GM20000 (cell line): ENCODE measurements around the gene TMEM151A.

Experiments used
- DNase-seq: peaks from one replicate; pipeline ENCODE4 v3.0.0; 2012; ENCODE audit warnings: low spot score
- CTCF ChIP-seq: IDR thresholded peaks from 2 replicates; pipeline ENCODE4 v1.5.1; 2012; ENCODE audit warnings: mild to moderate bottlenecking, control low read depth; ENCODE audit errors: extremely low read depth, missing control alignments

The TMEM151A gene

GRCh38 chr11:66264383-66264782 lies 27.3 kb upstream of the TMEM151A start:
- TF ChIP-seq CTCF: no peak
- no peak for DNase-seq

- peak; percentile 28 for TF ChIP-seq CTCF
- no peak for DNase-seq
Measured at GRCh38 chr11:66264914-66265313, 26.8 kb upstream of the TMEM151A start.

- no peak for DNase-seq
- no peak for TF ChIP-seq CTCF
Measured at GRCh38 chr11:66265531-66266377, 25.9 kb upstream of the TMEM151A start.

GRCh38 chr11:66266378-66267038 lies 25.2 kb upstream of the TMEM151A start:
- no peak for DNase-seq
- TF ChIP-seq CTCF: no peak

- no peak for DNase-seq
- TF ChIP-seq CTCF: no peak
Measured at GRCh38 chr11:66267039-66267378, 24.7 kb upstream of the TMEM151A start.

GRCh38 chr11:66267379-66268243 lies 24.1 kb upstream of the TMEM151A start:
- no peak for TF ChIP-seq CTCF
- peak; percentile 95 for DNase-seq
